ENCODE measurements around the gene SH3BP2.

GRCh38 chr4:2882341-2882740 lies 89.5 kb downstream of the SH3BP2 start:
- TF ChIP-seq POLR2AphosphoS5 (IDR thresholded peaks at IDR 0.05; ENCODE audit: borderline replicate concordance, low read depth, low read length) (no peak), EZH2 (IDR thresholded peaks at IDR 0.05) (no peak)
